ENCODE data around the gene FOXP1. TPM values are rescaled to one million over a fixed set of nuclear protein-coding genes. Genes with fewer than 3 reads are reported as not detected.

The FOXP1 gene
- total and polyA plus RNA-seq, 2 donors from 2014 or later = 6.7 to 87.2 TPM

DNA sequence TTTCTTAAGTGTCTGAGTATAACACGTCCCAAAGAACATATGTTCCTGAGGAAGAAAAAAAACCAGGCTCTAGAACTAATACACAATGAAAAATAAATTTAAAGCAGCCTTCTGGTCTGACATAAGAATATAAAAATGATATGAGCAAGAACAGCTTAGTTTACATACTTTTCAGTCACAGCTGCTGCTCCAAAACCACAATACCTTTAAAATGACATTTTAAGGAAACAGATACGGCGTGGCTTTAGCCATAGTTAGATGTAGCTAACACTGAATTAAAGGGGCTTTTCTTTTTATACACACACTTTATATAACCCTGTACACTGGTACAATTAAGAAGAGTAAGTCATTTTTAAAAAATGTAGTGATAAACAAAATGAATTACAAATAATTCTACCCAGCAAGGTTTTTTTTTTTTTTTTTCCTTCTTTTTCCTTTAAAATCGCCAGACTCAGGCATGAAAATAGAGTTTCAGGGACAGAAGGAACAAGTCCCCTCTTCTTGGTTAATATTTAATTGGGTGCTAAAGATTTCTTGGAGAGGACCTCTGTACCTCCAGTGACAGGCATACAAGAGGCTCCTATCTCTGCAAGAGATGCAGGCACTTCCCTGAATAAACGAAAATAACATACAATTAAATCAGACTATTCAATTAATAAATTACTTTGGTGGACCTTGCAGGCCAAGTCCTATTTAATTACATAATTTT is 265.6 kb downstream of the FOXP1 start:
- FAIRE-seq (peak; percentile 63), DNase-seq (peak in 2 of 5 donors; percentile 21 to 22)
- Histone ChIP-seq H3K4me3 (ENCODE audit: low read length in 3 of 3) (no peak overlapping the region), H3K36me3 (ENCODE audit: control insufficient read depth in 2 of 3, insufficient read depth in 3 of 3, low read length in 3 of 3) (no peaks in the 10 kb centered on the region), H3K27me3 (ENCODE audit: control insufficient read depth, insufficient read depth, low read length) (no peaks in the 10 kb centered on the region), H3K9me3 (ENCODE audit: control insufficient read depth in 2 of 3, insufficient read depth in 1 of 3, low read length in 3 of 3) (no peaks in the 10 kb centered on the region), H3K4me1 (ENCODE audit: control insufficient read depth in 2 of 3, insufficient read depth in 2 of 3, low read depth in 1 of 3, low read length in 3 of 3) (peaks cover 2 to 18% (median 3%) of the 10 kb centered on the region in 3 donors), H3K9ac (ENCODE audit: low read length in 3 of 3) (no peak overlapping the region), H3K27ac (ENCODE audit: low read depth in 2 of 2, low read length in 2 of 2) (peak overlapping the region; percentile 16 to 60)
- TF ChIP-seq, protein P1, sequence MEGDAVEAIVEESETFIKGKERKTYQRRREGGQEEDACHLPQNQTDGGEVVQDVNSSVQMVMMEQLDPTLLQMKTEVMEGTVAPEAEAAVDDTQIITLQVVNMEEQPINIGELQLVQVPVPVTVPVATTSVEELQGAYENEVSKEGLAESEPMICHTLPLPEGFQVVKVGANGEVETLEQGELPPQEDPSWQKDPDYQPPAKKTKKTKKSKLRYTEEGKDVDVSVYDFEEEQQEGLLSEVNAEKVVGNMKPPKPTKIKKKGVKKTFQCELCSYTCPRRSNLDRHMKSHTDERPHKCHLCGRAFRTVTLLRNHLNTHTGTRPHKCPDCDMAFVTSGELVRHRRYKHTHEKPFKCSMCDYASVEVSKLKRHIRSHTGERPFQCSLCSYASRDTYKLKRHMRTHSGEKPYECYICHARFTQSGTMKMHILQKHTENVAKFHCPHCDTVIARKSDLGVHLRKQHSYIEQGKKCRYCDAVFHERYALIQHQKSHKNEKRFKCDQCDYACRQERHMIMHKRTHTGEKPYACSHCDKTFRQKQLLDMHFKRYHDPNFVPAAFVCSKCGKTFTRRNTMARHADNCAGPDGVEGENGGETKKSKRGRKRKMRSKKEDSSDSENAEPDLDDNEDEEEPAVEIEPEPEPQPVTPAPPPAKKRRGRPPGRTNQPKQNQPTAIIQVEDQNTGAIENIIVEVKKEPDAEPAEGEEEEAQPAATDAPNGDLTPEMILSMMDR (IDR thresholded peaks at IDR 0.05; ENCODE audit: borderline replicate concordance, extremely low read depth, insufficient read depth) = no peak
- intact Hi-C loops (cut with DNase I) = no loop called here

- DNase-seq (no peak), FAIRE-seq (no peak)
- H3K9ac ChIP-seq (ENCODE audit: low read length in 3 of 3) = no peak overlapping the region
- H3K4me3 ChIP-seq (ENCODE audit: low read length in 3 of 3) = no peak overlapping the region
- intact Hi-C loops (cut with DNase I) = no loop called here
- H3K4me1 ChIP-seq (ENCODE audit: control insufficient read depth in 2 of 3, insufficient read depth in 2 of 3, low read depth in 1 of 3, low read length in 3 of 3) = peaks cover 2 to 18% (median 3%) of the 10 kb centered on the region in 3 donors
- no peak overlapping the region for H3K27ac ChIP-seq (ENCODE audit: low read depth in 2 of 2, low read length in 2 of 2)
- no peaks in the 10 kb centered on the region for H3K9me3 ChIP-seq (ENCODE audit: control insufficient read depth in 2 of 3, insufficient read depth in 1 of 3, low read length in 3 of 3)
- no peaks in the 10 kb centered on the region for H3K27me3 ChIP-seq (ENCODE audit: control insufficient read depth, insufficient read depth, low read length)
- H3K36me3 ChIP-seq (ENCODE audit: control insufficient read depth in 2 of 3, insufficient read depth in 3 of 3, low read length in 3 of 3) = no peaks in the 10 kb centered on the region
- TF ChIP-seq, protein P1 (IDR thresholded peaks at IDR 0.05; ENCODE audit: borderline replicate concordance, extremely low read depth, insufficient read depth) = no peak
These were observed 266.4 kb downstream of the FOXP1 start for GRCh38 chr3:71317140-71317539.

- Histone ChIP-seq H3K27me3 (ENCODE audit: control insufficient read depth, insufficient read depth, low read length) (no peaks in the 10 kb centered on the region), H3K27ac (ENCODE audit: low read depth in 2 of 2, low read length in 2 of 2) (no peak overlapping the region), H3K9me3 (ENCODE audit: control insufficient read depth in 2 of 3, insufficient read depth in 1 of 3, low read length in 3 of 3) (no peaks in the 10 kb centered on the region), H3K4me3 (ENCODE audit: low read length in 3 of 3) (no peak overlapping the region), H3K9ac (ENCODE audit: low read length in 3 of 3) (no peak overlapping the region), H3K4me1 (ENCODE audit: control insufficient read depth in 2 of 3, insufficient read depth in 2 of 3, low read depth in 1 of 3, low read length in 3 of 3) (peaks cover 2 to 18% (median 3%) of the 10 kb centered on the region in 3 donors), H3K36me3 (ENCODE audit: control insufficient read depth in 2 of 3, insufficient read depth in 3 of 3, low read length in 3 of 3) (no peaks in the 10 kb centered on the region)
- TF ChIP-seq, protein P1 (IDR thresholded peaks at IDR 0.05; ENCODE audit: borderline replicate concordance, extremely low read depth, insufficient read depth) = no peak
- intact Hi-C loops (cut with DNase I) = no loop called here
- DNase-seq (no peak), FAIRE-seq (no peak)
These were observed 267.3 kb downstream of the FOXP1 start for GRCh38 chr3:71316066-71316777.
